Activated T-cell treated with anti-CD3 and anti-CD28 coated beads for 48 hours (primary cell): ENCODE results near the gene FCN2.

Experiments
- DNase-seq: peaks from one replicate; pipeline ENCODE4 v3.0.0-alpha.2; 2020; ENCODE audit warnings: low read depth

FCN2 gene

GRCh38 chr9:134869554-134870300 is 10.9 kb upstream of the FCN2 start:
- DNase-seq: no peak

- DNase-seq: no peak
Observed at GRCh38 chr9:134870301-134870694, 10.3 kb upstream of the FCN2 start.

GRCh38 chr9:134870746-134871662 is 9.6 kb upstream of the FCN2 start:
- no peak for DNase-seq

- DNase-seq: no peak
Observed at GRCh38 chr9:134871697-134872340, 8.8 kb upstream of the FCN2 start.

- no peak for DNase-seq
Observed at GRCh38 chr9:134872482-134873231, 8.0 kb upstream of the FCN2 start.

GRCh38 chr9:134875371-134875770 is 5.2 kb upstream of the FCN2 start:
- no peak for DNase-seq

- DNase-seq: no peak
Observed at GRCh38 chr9:134877541-134877940, 3.1 kb upstream of the FCN2 start.

GRCh38 chr9:134879664-134880483 is 736 bp upstream of the FCN2 start:
- DNase-seq: no peak

- DNase-seq: no peak
Observed at GRCh38 chr9:134881313-134881670, 682 bp downstream of the FCN2 start.

- DNase-seq: no peak
Observed at GRCh38 chr9:134882204-134882785, 1.7 kb downstream of the FCN2 start.

- DNase-seq: no peak
Observed at GRCh38 chr9:134883040-134883782, 2.6 kb downstream of the FCN2 start.

- DNase-seq: no peak
Observed at GRCh38 chr9:134884492-134884891, 3.9 kb downstream of the FCN2 start.

- no peak for DNase-seq
Observed at GRCh38 chr9:134885001-134885678, 4.5 kb downstream of the FCN2 start.

GRCh38 chr9:134885679-134886412 is 5.2 kb downstream of the FCN2 start:
- DNase-seq: no peak

- DNase-seq: no peak
Observed at GRCh38 chr9:134886413-134886913, 5.9 kb downstream of the FCN2 start.

- DNase-seq: no peak
Observed at GRCh38 chr9:134887219-134887618, 6.6 kb downstream of the FCN2 start.

- no peak for DNase-seq
Observed at GRCh38 chr9:134887686-134888602, 7.3 kb downstream of the FCN2 start.
